ENCODE results near the gene ABHD16A. TPM values are rescaled to one million over a fixed set of nuclear protein-coding genes. Genes with fewer than 3 reads are reported as not detected.

The ABHD16A gene
- polyA plus RNA-seq, 1 experiment, result 53.3 TPM

- H3K27me3 ChIP-seq (ENCODE audit: control insufficient read depth, insufficient read depth, low read length), result no peaks in the 10 kb centered on the region
- ChIA-PET POLR2A (no interaction called here), CTCF (interaction anchor here (0.9 to 1.1 kb wide), 2 partner anchors 12 to 82 kb away, joined by 3 read pairs; no protein-coding TSS in a partner anchor)
- no peak for TF ChIP-seq CTCF (IDR thresholded peaks at IDR 0.05; ENCODE audit: insufficient read depth, low read depth, low read length)
- H3K36me3 ChIP-seq (ENCODE audit: control insufficient read depth, insufficient read depth, low read length), result peaks cover 39% of the 10 kb centered on the region
- DNase-seq (ENCODE audit: low read depth), result no peak
- no peak overlapping the region for H3K4me3 ChIP-seq (ENCODE audit: low read depth, low read length)
Observed at GRCh38 chr6:31687860-31688693, 15.0 kb downstream of the ABHD16A start.

GRCh38 chr6:31687321-31687720, 15.8 kb downstream of the ABHD16A start:
- Histone ChIP-seq H3K27me3 (ENCODE audit: control insufficient read depth, insufficient read depth, low read length) (no peaks in the 10 kb centered on the region), H3K36me3 (ENCODE audit: control insufficient read depth, insufficient read depth, low read length) (peaks cover 36% of the 10 kb centered on the region), H3K4me3 (ENCODE audit: low read depth, low read length) (no peak overlapping the region)
- TF ChIP-seq CTCF (IDR thresholded peaks at IDR 0.05; ENCODE audit: insufficient read depth, low read depth, low read length), result no peak
- POLR2A ChIA-PET, result no interaction called here
- DNase-seq (ENCODE audit: low read depth), result no peak
- CTCF ChIA-PET, result interaction anchor here (1.1 kb wide), 1 partner anchor 82 kb away, joined by 3 read pairs; no protein-coding TSS in a partner anchor

- peaks cover 34% of the 10 kb centered on the region for H3K36me3 ChIP-seq (ENCODE audit: control insufficient read depth, insufficient read depth, low read length)
- CTCF ChIA-PET, result interaction anchor here (1.1 kb wide), 1 partner anchor 83 kb away, joined by 3 read pairs; no protein-coding TSS in a partner anchor
- no peak overlapping the region for H3K4me3 ChIP-seq (ENCODE audit: low read depth, low read length)
- H3K27me3 ChIP-seq (ENCODE audit: control insufficient read depth, insufficient read depth, low read length), result no peaks in the 10 kb centered on the region
- TF ChIP-seq CTCF (IDR thresholded peaks at IDR 0.05; ENCODE audit: insufficient read depth, low read depth, low read length), result no peak
- POLR2A ChIA-PET, result no interaction called here
- DNase-seq (ENCODE audit: low read depth), result no peak
Observed at GRCh38 chr6:31686483-31686882, 16.6 kb downstream of the ABHD16A start.

- no peak for TF ChIP-seq CTCF (IDR thresholded peaks at IDR 0.05; ENCODE audit: insufficient read depth, low read depth, low read length)
- H3K27me3 ChIP-seq (ENCODE audit: control insufficient read depth, insufficient read depth, low read length), result no peaks in the 10 kb centered on the region
- CTCF ChIA-PET, result interaction anchor here (0.7 to 3.1 kb wide), 2 partner anchors 54 to 146 kb away, joined by 3 to 11 read pairs; no protein-coding TSS in a partner anchor
- H3K36me3 ChIP-seq (ENCODE audit: control insufficient read depth, insufficient read depth, low read length), result peaks cover 18% of the 10 kb centered on the region
- POLR2A ChIA-PET, result no interaction called here
- H3K4me3 ChIP-seq (ENCODE audit: low read depth, low read length), result no peak overlapping the region
- no peak for DNase-seq (ENCODE audit: low read depth)
Observed at GRCh38 chr6:31683591-31683990, 19.5 kb downstream of the ABHD16A start.

GRCh38 chr6:31681135-31681671, 21.9 kb downstream of the ABHD16A start:
- ChIA-PET CTCF (interaction anchor here (0.7 to 3.2 kb wide), 15 partner anchors 10 to 271 kb away, joined by 3 to 15 read pairs (median 4); partner anchors contain the start of genes ABHD16A, CLIC1 and LSM2), POLR2A (interaction anchor here (0.6 kb wide), 1 partner anchor 160 kb away, joined by 3 read pairs; no protein-coding TSS in a partner anchor)
- no peak for DNase-seq (ENCODE audit: low read depth)
- H3K36me3 ChIP-seq (ENCODE audit: control insufficient read depth, insufficient read depth, low read length), result peaks cover 6% of the 10 kb centered on the region
- H3K4me3 ChIP-seq (ENCODE audit: low read depth, low read length), result peak overlapping the region; percentile 39
- peak; percentile 48 for TF ChIP-seq CTCF (IDR thresholded peaks at IDR 0.05; ENCODE audit: insufficient read depth, low read depth, low read length)
- no peaks in the 10 kb centered on the region for H3K27me3 ChIP-seq (ENCODE audit: control insufficient read depth, insufficient read depth, low read length)

Data from BJ (cell line).